WTC11 (cell line): ENCODE data around the gene ERCC4. TPM values are rescaled to one million over a fixed set of nuclear protein-coding genes. Genes with fewer than 3 reads are reported as not detected.

Experiments
- ATAC-seq: fragments of 200-7000 bp; cut with Tn5 transposase; 2 replicates; pipeline ENCODE4 v1.10.0; 2021; ENCODE audit warnings: mild to moderate bottlenecking, moderate library complexity
- CTCF ChIA-PET: fragments of 300-600 bp; sonication (Branson Sonifier 250); formaldehyde crosslinking; loops from one replicate; lab custom pipeline; 2021; ENCODE audit warnings: antibody characterized with exemption; lab: Charles Lee
- POLR2A ChIA-PET: fragments of 350-600 bp; sonication (Branson Sonifier 250); formaldehyde crosslinking; loops from one replicate; lab custom pipeline; 2021; ENCODE audit warnings: antibody characterized with exemption; lab: Charles Lee
- DNase-seq: peaks from one replicate; pipeline ENCODE4 v3.0.0; 2021; ENCODE audit warnings: low spot score
- H3K27ac Mint-ChIP-seq: 2 replicates; pipeline ENCODE4 v1.8.0; 2021; ENCODE audit warnings: mixed read lengths
- H3K27me3 Mint-ChIP-seq: 2 replicates; pipeline ENCODE4 v1.8.0; 2021; ENCODE audit warnings: low read depth, mild to moderate bottlenecking, moderate library complexity, mixed read lengths
- H3K36me3 Mint-ChIP-seq: 2 replicates; pipeline ENCODE4 v1.8.0; 2021; ENCODE audit warnings: mixed read lengths
- H3K4me1 Mint-ChIP-seq: 2 replicates; pipeline ENCODE4 v1.8.0; 2022; ENCODE audit warnings: mixed read lengths
- H3K4me3 Mint-ChIP-seq: 2 replicates; pipeline ENCODE4 v1.8.0; 2021; ENCODE audit warnings: mild to moderate bottlenecking, moderate library complexity, mixed read lengths
- H3K9me3 Mint-ChIP-seq: 2 replicates; pipeline ENCODE4 v1.8.0; 2021; ENCODE audit warnings: mixed read lengths
- ATF3 ChIP-seq: sonication (generic); formaldehyde crosslinking; conservative IDR thresholded peaks from 2 replicates; pipeline ENCODE4 v1.8.1; 2022; ENCODE audit warnings: mild to moderate bottlenecking, missing genetic modification reagents
- CREB1 ChIP-seq: sonication (generic); formaldehyde crosslinking; IDR thresholded peaks from 2 replicates; pipeline ENCODE4 v1.8.0; 2023; ENCODE audit warnings: mild to moderate bottlenecking, missing genetic modification reagents
- E2F4 ChIP-seq: sonication (generic); formaldehyde crosslinking; IDR thresholded peaks from 2 replicates; pipeline ENCODE4 v1.8.1; 2022; ENCODE audit warnings: low read depth, mild to moderate bottlenecking, moderate library complexity, missing genetic modification reagents, borderline replicate concordance
- ELF4 ChIP-seq: sonication (generic); formaldehyde crosslinking; IDR thresholded peaks from 2 replicates; pipeline ENCODE4 v1.8.1; 2022; ENCODE audit warnings: low read depth, mild to moderate bottlenecking, moderate library complexity, missing genetic modification reagents
- ETV6 ChIP-seq: sonication (generic); formaldehyde crosslinking; IDR thresholded peaks from 2 replicates; pipeline ENCODE4 v1.8.1; 2022; ENCODE audit warnings: mild to moderate bottlenecking, missing genetic modification reagents
- GTF2I ChIP-seq: fragments of 250-450 bp; sonication (Bioruptor Pico); conservative IDR thresholded peaks from 2 replicates; pipeline ENCODE4 v1.4.0; 2021; ENCODE audit warnings: mild to moderate bottlenecking
- MLX ChIP-seq: sonication (generic); formaldehyde crosslinking; IDR thresholded peaks from 2 replicates; pipeline ENCODE4 v1.8.1; 2023; ENCODE audit warnings: mild to moderate bottlenecking, missing genetic modification reagents, moderate library complexity
- NR3C1 ChIP-seq: sonication (generic); formaldehyde crosslinking; conservative IDR thresholded peaks from 2 replicates; pipeline ENCODE4 v1.8.1; 2023; ENCODE audit warnings: low read depth, mild to moderate bottlenecking, missing genetic modification reagents
- PRRX2 ChIP-seq: fragments of 250-450 bp; sonication (Bioruptor Pico); IDR thresholded peaks from 2 replicates; pipeline ENCODE4 v1.8.0; 2021; ENCODE audit warnings: mild to moderate bottlenecking
- RORB ChIP-seq: fragments of 250-450 bp; sonication (Bioruptor Pico); IDR thresholded peaks from 2 replicates; pipeline ENCODE4 v1.9.0; 2021; ENCODE audit warnings: mild to moderate bottlenecking
- SP1 ChIP-seq: sonication (generic); formaldehyde crosslinking; conservative IDR thresholded peaks from 2 replicates; pipeline ENCODE4 v1.8.1; 2022; ENCODE audit warnings: missing genetic modification reagents
- ZBTB21 ChIP-seq: sonication (generic); formaldehyde crosslinking; IDR thresholded peaks from 2 replicates; pipeline ENCODE4 v1.8.1; 2023; ENCODE audit warnings: mild to moderate bottlenecking, missing genetic modification reagents, borderline replicate concordance
- ZNF219 ChIP-seq: sonication (generic); formaldehyde crosslinking; IDR thresholded peaks from 2 replicates; pipeline ENCODE4 v1.8.0; 2023; ENCODE audit warnings: missing genetic modification reagents, mild to moderate bottlenecking, borderline replicate concordance
- total RNA-seq: library from RNA; stranded (reverse); gene quantifications from 3 replicates; pipeline ENCODE4 v1.2.3, GENCODE V29; 2021
- TF ChIP-seq, protein P1 (sequence below): sonication (generic); formaldehyde crosslinking; IDR thresholded peaks from 2 replicates; pipeline ENCODE4 v1.8.0; 2023; ENCODE audit warnings: missing genetic modification reagents
- TF ChIP-seq, protein P2 (sequence below): fragments of 200-600 bp; IDR thresholded peaks from 2 replicates; pipeline ENCODE4 v1.8.0; 2022; ENCODE audit warnings: antibody characterized with exemption
- TF ChIP-seq, protein P3 (sequence below): sonication (generic); formaldehyde crosslinking; IDR thresholded peaks from 2 replicates; pipeline ENCODE4 v1.8.0; 2022; ENCODE audit warnings: mild to moderate bottlenecking, missing genetic modification reagents
- TF ChIP-seq, protein P4 (sequence below): sonication (generic); formaldehyde crosslinking; IDR thresholded peaks from 2 replicates; pipeline ENCODE4 v1.8.1; 2023; ENCODE audit warnings: mild to moderate bottlenecking, missing genetic modification reagents
- TF ChIP-seq, protein P5 (sequence below): sonication (generic); formaldehyde crosslinking; IDR thresholded peaks from 2 replicates; pipeline ENCODE4 v1.8.1; 2023; ENCODE audit warnings: mild to moderate bottlenecking, missing genetic modification reagents, borderline replicate concordance
- TF ChIP-seq, protein P6 (sequence below): sonication (generic); formaldehyde crosslinking; IDR thresholded peaks from 2 replicates; pipeline ENCODE4 v1.8.0; 2022; ENCODE audit warnings: mild to moderate bottlenecking, missing genetic modification reagents

The ERCC4 gene
- total RNA-seq, 1 experiment from 2014 or later, result 12.1 TPM

GRCh38 chr16:13999895-14000425, 80.0 kb downstream of the ERCC4 start (continued):
- TF ChIP-seq ZNF219, result no peak
- TF ChIP-seq ZBTB21 (CRISPR knock-in tag), result no peak
- TF ChIP-seq ELF4 (CRISPR knock-in tag), result no peak
- TF ChIP-seq ETV6 (CRISPR knock-in tag), result no peak
- TF ChIP-seq, protein P1, sequence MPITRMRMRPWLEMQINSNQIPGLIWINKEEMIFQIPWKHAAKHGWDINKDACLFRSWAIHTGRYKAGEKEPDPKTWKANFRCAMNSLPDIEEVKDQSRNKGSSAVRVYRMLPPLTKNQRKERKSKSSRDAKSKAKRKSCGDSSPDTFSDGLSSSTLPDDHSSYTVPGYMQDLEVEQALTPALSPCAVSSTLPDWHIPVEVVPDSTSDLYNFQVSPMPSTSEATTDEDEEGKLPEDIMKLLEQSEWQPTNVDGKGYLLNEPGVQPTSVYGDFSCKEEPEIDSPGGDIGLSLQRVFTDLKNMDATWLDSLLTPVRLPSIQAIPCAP (CRISPR knock-in tag), result no peak
- TF ChIP-seq GTF2I (CRISPR knock-in tag), result no peak
- TF ChIP-seq, protein P2, sequence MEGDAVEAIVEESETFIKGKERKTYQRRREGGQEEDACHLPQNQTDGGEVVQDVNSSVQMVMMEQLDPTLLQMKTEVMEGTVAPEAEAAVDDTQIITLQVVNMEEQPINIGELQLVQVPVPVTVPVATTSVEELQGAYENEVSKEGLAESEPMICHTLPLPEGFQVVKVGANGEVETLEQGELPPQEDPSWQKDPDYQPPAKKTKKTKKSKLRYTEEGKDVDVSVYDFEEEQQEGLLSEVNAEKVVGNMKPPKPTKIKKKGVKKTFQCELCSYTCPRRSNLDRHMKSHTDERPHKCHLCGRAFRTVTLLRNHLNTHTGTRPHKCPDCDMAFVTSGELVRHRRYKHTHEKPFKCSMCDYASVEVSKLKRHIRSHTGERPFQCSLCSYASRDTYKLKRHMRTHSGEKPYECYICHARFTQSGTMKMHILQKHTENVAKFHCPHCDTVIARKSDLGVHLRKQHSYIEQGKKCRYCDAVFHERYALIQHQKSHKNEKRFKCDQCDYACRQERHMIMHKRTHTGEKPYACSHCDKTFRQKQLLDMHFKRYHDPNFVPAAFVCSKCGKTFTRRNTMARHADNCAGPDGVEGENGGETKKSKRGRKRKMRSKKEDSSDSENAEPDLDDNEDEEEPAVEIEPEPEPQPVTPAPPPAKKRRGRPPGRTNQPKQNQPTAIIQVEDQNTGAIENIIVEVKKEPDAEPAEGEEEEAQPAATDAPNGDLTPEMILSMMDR, result no peak
- TF ChIP-seq, all 79 proteins: peak for 0

- H3K4me3 Mint-ChIP-seq, result no peak overlapping the region
- DNase-seq, result no peak
- no peaks in the 10 kb centered on the region for H3K9me3 Mint-ChIP-seq
- H3K27me3 Mint-ChIP-seq, result peaks cover 3% of the 10 kb centered on the region; the same call in 1 of the 2 replicates
- ChIA-PET POLR2A (no interaction called here), CTCF (no interaction called here)
- no peaks in the 10 kb centered on the region for H3K36me3 Mint-ChIP-seq
- no peak for ATAC-seq
- TF ChIP-seq MLX (CRISPR knock-in tag) (no peak), ATF3 (CRISPR knock-in tag) (no peak), SP1 (CRISPR knock-in tag) (no peak), E2F4 (no peak), NR3C1 (no peak), RORB (CRISPR knock-in tag) (no peak), CREB1 (no peak), PRRX2 (CRISPR knock-in tag) (no peak)
- TF ChIP-seq, protein P3, sequence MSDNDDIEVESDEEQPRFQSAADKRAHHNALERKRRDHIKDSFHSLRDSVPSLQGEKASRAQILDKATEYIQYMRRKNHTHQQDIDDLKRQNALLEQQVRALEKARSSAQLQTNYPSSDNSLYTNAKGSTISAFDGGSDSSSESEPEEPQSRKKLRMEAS (CRISPR knock-in tag), result no peak
- TF ChIP-seq, protein P4, sequence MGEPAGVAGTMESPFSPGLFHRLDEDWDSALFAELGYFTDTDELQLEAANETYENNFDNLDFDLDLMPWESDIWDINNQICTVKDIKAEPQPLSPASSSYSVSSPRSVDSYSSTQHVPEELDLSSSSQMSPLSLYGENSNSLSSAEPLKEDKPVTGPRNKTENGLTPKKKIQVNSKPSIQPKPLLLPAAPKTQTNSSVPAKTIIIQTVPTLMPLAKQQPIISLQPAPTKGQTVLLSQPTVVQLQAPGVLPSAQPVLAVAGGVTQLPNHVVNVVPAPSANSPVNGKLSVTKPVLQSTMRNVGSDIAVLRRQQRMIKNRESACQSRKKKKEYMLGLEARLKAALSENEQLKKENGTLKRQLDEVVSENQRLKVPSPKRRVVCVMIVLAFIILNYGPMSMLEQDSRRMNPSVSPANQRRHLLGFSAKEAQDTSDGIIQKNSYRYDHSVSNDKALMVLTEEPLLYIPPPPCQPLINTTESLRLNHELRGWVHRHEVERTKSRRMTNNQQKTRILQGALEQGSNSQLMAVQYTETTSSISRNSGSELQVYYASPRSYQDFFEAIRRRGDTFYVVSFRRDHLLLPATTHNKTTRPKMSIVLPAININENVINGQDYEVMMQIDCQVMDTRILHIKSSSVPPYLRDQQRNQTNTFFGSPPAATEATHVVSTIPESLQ (CRISPR knock-in tag), result no peak
- TF ChIP-seq, protein P5, sequence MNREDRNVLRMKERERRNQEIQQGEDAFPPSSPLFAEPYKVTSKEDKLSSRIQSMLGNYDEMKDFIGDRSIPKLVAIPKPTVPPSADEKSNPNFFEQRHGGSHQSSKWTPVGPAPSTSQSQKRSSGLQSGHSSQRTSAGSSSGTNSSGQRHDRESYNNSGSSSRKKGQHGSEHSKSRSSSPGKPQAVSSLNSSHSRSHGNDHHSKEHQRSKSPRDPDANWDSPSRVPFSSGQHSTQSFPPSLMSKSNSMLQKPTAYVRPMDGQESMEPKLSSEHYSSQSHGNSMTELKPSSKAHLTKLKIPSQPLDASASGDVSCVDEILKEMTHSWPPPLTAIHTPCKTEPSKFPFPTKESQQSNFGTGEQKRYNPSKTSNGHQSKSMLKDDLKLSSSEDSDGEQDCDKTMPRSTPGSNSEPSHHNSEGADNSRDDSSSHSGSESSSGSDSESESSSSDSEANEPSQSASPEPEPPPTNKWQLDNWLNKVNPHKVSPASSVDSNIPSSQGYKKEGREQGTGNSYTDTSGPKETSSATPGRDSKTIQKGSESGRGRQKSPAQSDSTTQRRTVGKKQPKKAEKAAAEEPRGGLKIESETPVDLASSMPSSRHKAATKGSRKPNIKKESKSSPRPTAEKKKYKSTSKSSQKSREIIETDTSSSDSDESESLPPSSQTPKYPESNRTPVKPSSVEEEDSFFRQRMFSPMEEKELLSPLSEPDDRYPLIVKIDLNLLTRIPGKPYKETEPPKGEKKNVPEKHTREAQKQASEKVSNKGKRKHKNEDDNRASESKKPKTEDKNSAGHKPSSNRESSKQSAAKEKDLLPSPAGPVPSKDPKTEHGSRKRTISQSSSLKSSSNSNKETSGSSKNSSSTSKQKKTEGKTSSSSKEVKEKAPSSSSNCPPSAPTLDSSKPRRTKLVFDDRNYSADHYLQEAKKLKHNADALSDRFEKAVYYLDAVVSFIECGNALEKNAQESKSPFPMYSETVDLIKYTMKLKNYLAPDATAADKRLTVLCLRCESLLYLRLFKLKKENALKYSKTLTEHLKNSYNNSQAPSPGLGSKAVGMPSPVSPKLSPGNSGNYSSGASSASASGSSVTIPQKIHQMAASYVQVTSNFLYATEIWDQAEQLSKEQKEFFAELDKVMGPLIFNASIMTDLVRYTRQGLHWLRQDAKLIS (CRISPR knock-in tag), result no peak
- TF ChIP-seq, protein P6, sequence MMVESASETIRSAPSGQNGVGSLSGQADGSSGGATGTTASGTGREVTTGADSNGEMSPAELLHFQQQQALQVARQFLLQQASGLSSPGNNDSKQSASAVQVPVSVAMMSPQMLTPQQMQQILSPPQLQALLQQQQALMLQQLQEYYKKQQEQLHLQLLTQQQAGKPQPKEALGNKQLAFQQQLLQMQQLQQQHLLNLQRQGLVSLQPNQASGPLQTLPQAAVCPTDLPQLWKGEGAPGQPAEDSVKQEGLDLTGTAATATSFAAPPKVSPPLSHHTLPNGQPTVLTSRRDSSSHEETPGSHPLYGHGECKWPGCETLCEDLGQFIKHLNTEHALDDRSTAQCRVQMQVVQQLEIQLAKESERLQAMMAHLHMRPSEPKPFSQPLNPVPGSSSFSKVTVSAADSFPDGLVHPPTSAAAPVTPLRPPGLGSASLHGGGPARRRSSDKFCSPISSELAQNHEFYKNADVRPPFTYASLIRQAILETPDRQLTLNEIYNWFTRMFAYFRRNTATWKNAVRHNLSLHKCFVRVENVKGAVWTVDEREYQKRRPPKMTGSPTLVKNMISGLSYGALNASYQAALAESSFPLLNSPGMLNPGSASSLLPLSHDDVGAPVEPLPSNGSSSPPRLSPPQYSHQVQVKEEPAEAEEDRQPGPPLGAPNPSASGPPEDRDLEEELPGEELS (CRISPR knock-in tag), result no peak
- H3K27ac Mint-ChIP-seq, result no peak overlapping the region
- H3K4me1 Mint-ChIP-seq, result peaks cover 22% of the 10 kb centered on the region
Observed at GRCh38 chr16:14001521-14001920, 81.6 kb downstream of the ERCC4 start.
